Measurements from ENCODE around the gene CCDC188. TPM values are rescaled to one million over a fixed set of nuclear protein-coding genes. Genes with fewer than 3 reads are reported as not detected.

Gene CCDC188
- total and polyA plus RNA-seq, 2 of the 13 experiments (the other 11 are each of a cell fraction or from before 2014, with no cell fraction given) = not detected

GRCh38 chr22:20108757-20109230 is 42.1 kb downstream of the CCDC188 start:
- POLR2A ChIA-PET = no interaction called here
- WGBS (ENCODE audit: low lambda C conversion rate) = 93% methylated on average over 5 of the region's 12 CpGs
- Histone ChIP-seq H3K27ac (ENCODE audit: extremely low read length, insufficient read depth, low read length) (no peak overlapping the region), H3K79me2 (ENCODE audit: insufficient read depth, low read length) (peaks cover 2% of the 10 kb centered on the region), H3K36me3 (replicated peaks in 1 of 2; ENCODE audit: control insufficient read depth in 1 of 2, insufficient read depth in 2 of 2, low read length in 2 of 2) (peaks cover 47 to 91% of the 10 kb centered on the region in 2 experiments), H3K9ac (ENCODE audit: insufficient read depth, low read depth, low read length) (no peak overlapping the region), H3K4me1 (ENCODE audit: insufficient read depth, low read length) (peaks cover 10% of the 10 kb centered on the region), H3K4me3 (replicated peaks in 1 of 3; ENCODE audit: insufficient read depth in 1 of 3, low read depth in 2 of 3, low read length in 3 of 3) (no peak overlapping the region), H2AFZ (ENCODE audit: low read length) (no peak overlapping the region), H3K27me3 (ENCODE audit: control insufficient read depth in 1 of 2, insufficient read depth in 2 of 2, low read length in 2 of 2) (no peaks in the 10 kb centered on the region), H3K4me2 (ENCODE audit: low read depth, low read length) (no peak overlapping the region), H4K20me1 (ENCODE audit: insufficient read depth, low read length) (peaks cover 4% of the 10 kb centered on the region; the same call in 1 of the 2 replicates), H3K9me3 (ENCODE audit: low read length) (no peaks in the 10 kb centered on the region)
- CTCF ChIA-PET (ENCODE audit: low intra/inter-chr PET ratio, low total read pairs) = no interaction called here
- DNase-seq (ENCODE audit: low spot score) = no peak
- no peak for ATAC-seq
- in situ Hi-C loops (cut with HindIII; ENCODE audit: extremely low pct_ligation_motif_present, low pct_unique_long_range_greater_than_20kb) (no loop called here), intact Hi-C loops (cut with micrococcal nuclease; ENCODE audit: unreplicated experiment) (no loop called here)
- BruUV-seq (replicated peaks) = no TSS peak
- TF ChIP-seq THAP11 (CRISPR knock-in tag; IDR thresholded peaks at IDR 0.05) (no peak), RELA (CRISPR knock-in tag; IDR thresholded peaks at IDR 0.05) (no peak), ZNF790 (CRISPR knock-in tag; IDR thresholded peaks at IDR 0.05; ENCODE audit: borderline replicate concordance) (no peak), HOMEZ (CRISPR knock-in tag; IDR thresholded peaks at IDR 0.05; ENCODE audit: low read depth) (no peak), SCMH1 (CRISPR knock-in tag; IDR thresholded peaks at IDR 0.05; ENCODE audit: borderline replicate concordance) (no peak), ZNF839 (CRISPR knock-in tag; IDR thresholded peaks at IDR 0.05; ENCODE audit: borderline replicate concordance) (no peak), ADNP (CRISPR knock-in tag; IDR thresholded peaks at IDR 0.05) (no peak)
- no peak for FAIRE-seq
